SU-DHL-6 (cell line): ENCODE measurements around the gene RBMS2.

Source experiments
- H2AFZ ChIP-seq: fragments of 200-600 bp; sonication (generic); 2 replicates; pipeline ENCODE4 v1.6.1; 2014; ENCODE audit warnings: low read depth, mild to moderate bottlenecking, moderate library complexity, mixed read lengths, antibody characterized with exemption, low read length; ENCODE audit not compliant: severe bottlenecking
- H3F3A ChIP-seq: fragments of 200-600 bp; shearing (Covaris generic); 2 replicates; pipeline ENCODE4 v1.6.0; 2016; ENCODE audit warnings: antibody characterized with exemption, mild to moderate bottlenecking; ENCODE audit not compliant: insufficient read depth
- H3K27ac ChIP-seq: fragments of 200-600 bp; sonication (generic); 2 replicates; pipeline ENCODE4 v1.5.1; 2016; ENCODE audit warnings: low read depth, mild to moderate bottlenecking, low read length, moderate library complexity, mixed read lengths
- H3K27me3 ChIP-seq: fragments of 200-600 bp; sonication (generic), shearing (Covaris generic); 2 replicates; pipeline ENCODE4 v1.6.0; 2014; ENCODE audit warnings: mild to moderate bottlenecking, low read length
- H3K36me3 ChIP-seq: fragments of 200-600 bp; sonication (generic); 2 replicates; pipeline ENCODE4 v1.6.1; 2014; ENCODE audit warnings: mild to moderate bottlenecking, low read length, mixed read lengths
- H3K4me2 ChIP-seq: fragments of 300-600, 200-600 bp; shearing (Covaris generic), sonication (generic); 2 replicates; pipeline ENCODE4 v1.6.0; 2014; ENCODE audit warnings: low read length, low read depth, mild to moderate bottlenecking; ENCODE audit not compliant: poor library complexity, severe bottlenecking
- H3K4me3 ChIP-seq: fragments of 200-600 bp; sonication (generic); 2 replicates; pipeline ENCODE4 v1.5.1; 2014; ENCODE audit warnings: antibody characterized with exemption, low read length, mild to moderate bottlenecking, mixed read lengths; ENCODE audit not compliant: insufficient read depth, poor library complexity, severe bottlenecking
- H3K79me2 ChIP-seq: fragments of 200-600 bp; sonication (generic); 2 replicates; pipeline ENCODE4 v1.6.1; 2014; ENCODE audit warnings: mild to moderate bottlenecking, low read length, moderate library complexity; ENCODE audit not compliant: insufficient read depth
- H3K9ac ChIP-seq: fragments of 200-600 bp; sonication (generic); 2 replicates; pipeline ENCODE4 v1.7.0; 2014; ENCODE audit warnings: mild to moderate bottlenecking, low read length
- H3K9me2 ChIP-seq: fragments of 200-600 bp; sonication (generic); replicated peaks from 2 replicates; pipeline ENCODE4 v1.6.1; 2014; ENCODE audit warnings: low read length; ENCODE audit not compliant: insufficient read depth
- H3K9me3 ChIP-seq: fragments of 200-600 bp; sonication (generic); 2 replicates; pipeline ENCODE4 v1.6.1; 2014; ENCODE audit warnings: low read length, mixed read lengths; ENCODE audit not compliant: insufficient read depth
- H4K20me1 ChIP-seq: fragments of 200-600 bp; sonication (generic); 2 replicates; pipeline ENCODE4 v1.6.1; 2014; ENCODE audit warnings: low read depth, mild to moderate bottlenecking, antibody characterized with exemption, low read length, moderate library complexity, mixed read lengths
- CTCF ChIP-seq: fragments of 200-600 bp; sonication (generic); IDR thresholded peaks from one replicate; pipeline ENCODE4 v1.5.1; 2017; ENCODE audit warnings: antibody characterized with exemption, mild to moderate bottlenecking, low read length, moderate library complexity; ENCODE audit not compliant: insufficient read depth, poor library complexity, severe bottlenecking
- EZH2phosphoT487 ChIP-seq: fragments of 200-600 bp; sonication (generic), shearing (Covaris generic); conservative IDR thresholded peaks from 2 replicates; pipeline ENCODE4 v1.6.1; 2018; ENCODE audit warnings: mild to moderate bottlenecking, antibody characterized with exemption, low read length, moderate library complexity, mixed read lengths

The RBMS2 gene

GRCh38 chr12:56614627-56615026 lies 93.0 kb downstream of the RBMS2 start:
- Histone ChIP-seq H4K20me1 (no peaks in the 10 kb centered on the region), H3K9ac (no peak overlapping the region), H3K27ac (no peak overlapping the region), H3K9me3 (no peaks in the 10 kb centered on the region), H3K4me2 (no peak overlapping the region), H3F3A (no peaks in the 10 kb centered on the region), H2AFZ (no peak overlapping the region), H3K27me3 (no peaks in the 10 kb centered on the region), H3K36me3 (peaks cover 26% of the 10 kb centered on the region; the same call in 1 of the 2 replicates), H3K9me2 (no peaks in the 10 kb centered on the region), H3K79me2 (peaks cover 16% of the 10 kb centered on the region), H3K4me3 (no peak overlapping the region)
- TF ChIP-seq EZH2phosphoT487: no peak
- TF ChIP-seq CTCF: no peak

GRCh38 chr12:56616244-56616643 lies 94.6 kb downstream of the RBMS2 start:
- no peak overlapping the region for H3K9ac ChIP-seq
- no peaks in the 10 kb centered on the region for H3K9me2 ChIP-seq
- no peak overlapping the region for H2AFZ ChIP-seq
- no peak overlapping the region for H3K4me3 ChIP-seq
- H3K36me3 ChIP-seq: peaks cover 26% of the 10 kb centered on the region; the same call in 1 of the 2 replicates
- TF ChIP-seq EZH2phosphoT487 (no peak), CTCF (no peak)
- H3K9me3 ChIP-seq: no peaks in the 10 kb centered on the region
- no peak overlapping the region for H3K27ac ChIP-seq
- H3F3A ChIP-seq: no peaks in the 10 kb centered on the region
- H3K4me2 ChIP-seq: no peak overlapping the region
- no peaks in the 10 kb centered on the region for H3K27me3 ChIP-seq
- H4K20me1 ChIP-seq: no peaks in the 10 kb centered on the region
- H3K79me2 ChIP-seq: peaks cover 29% of the 10 kb centered on the region

GRCh38 chr12:56616925-56617324 lies 95.3 kb downstream of the RBMS2 start:
- H3K27me3 ChIP-seq: no peaks in the 10 kb centered on the region
- peaks cover 23% of the 10 kb centered on the region; the same call in 1 of the 2 replicates for H3K36me3 ChIP-seq
- no peak overlapping the region for H3K9ac ChIP-seq
- no peak overlapping the region for H3K27ac ChIP-seq
- peaks cover 36% of the 10 kb centered on the region for H3K79me2 ChIP-seq
- TF ChIP-seq EZH2phosphoT487 (no peak), CTCF (no peak)
- H3K9me3 ChIP-seq: no peaks in the 10 kb centered on the region
- H3K4me3 ChIP-seq: no peak overlapping the region
- H4K20me1 ChIP-seq: no peaks in the 10 kb centered on the region
- no peak overlapping the region for H3K4me2 ChIP-seq
- H2AFZ ChIP-seq: no peak overlapping the region
- no peaks in the 10 kb centered on the region for H3F3A ChIP-seq
- H3K9me2 ChIP-seq: no peaks in the 10 kb centered on the region

- Histone ChIP-seq H3K4me3 (no peak overlapping the region), H3K4me2 (no peak overlapping the region), H4K20me1 (no peaks in the 10 kb centered on the region), H3F3A (no peaks in the 10 kb centered on the region), H2AFZ (no peak overlapping the region), H3K9ac (no peak overlapping the region), H3K9me3 (no peaks in the 10 kb centered on the region), H3K27ac (no peak overlapping the region), H3K79me2 (peaks cover 84% of the 10 kb centered on the region), H3K9me2 (no peaks in the 10 kb centered on the region), H3K27me3 (no peaks in the 10 kb centered on the region), H3K36me3 (no peaks in the 10 kb centered on the region; the same call in 1 of the 2 replicates)
- no peak for TF ChIP-seq CTCF
Observed at GRCh38 chr12:56622535-56622934, 100.9 kb downstream of the RBMS2 start.
